SK-N-MC (cell line): ENCODE measurements around the gene ZFAND3.

Experiments used
- EZH2 ChIP-seq: fragments of 200-600 bp; sonication (generic); IDR thresholded peaks from one replicate; pipeline ENCODE4 v1.6.1; 2017; ENCODE audit warnings: antibody characterized with exemption
- FOXP2 ChIP-seq: optimal IDR thresholded peaks from 2 replicates; pipeline ENCODE3; 2011; ENCODE audit warnings: mild to moderate bottlenecking, moderate library complexity; ENCODE audit not compliant: insufficient read depth; ENCODE audit errors: extremely low read length, control extremely low read depth
- POLR2AphosphoS5 ChIP-seq: IDR thresholded peaks from 2 replicates; pipeline ENCODE4 v1.6.1; 2012; ENCODE audit warnings: mild to moderate bottlenecking, low read depth, low read length, borderline replicate concordance

GRCh38 chr6:38150681-38151296 lies 331.3 kb downstream of the ZFAND3 start:
- TF ChIP-seq POLR2AphosphoS5 (no peak), EZH2 (no peak), FOXP2 (no peak)
